Measurements from ENCODE around the gene OR10G7. TPM values are rescaled to one million over a fixed set of nuclear protein-coding genes. Genes with fewer than 3 reads are reported as not detected.

OR10G7 gene
- not detected in 2 replicates for total RNA-seq (2014; rRNA removed; shearing (Covaris generic))

DNA sequence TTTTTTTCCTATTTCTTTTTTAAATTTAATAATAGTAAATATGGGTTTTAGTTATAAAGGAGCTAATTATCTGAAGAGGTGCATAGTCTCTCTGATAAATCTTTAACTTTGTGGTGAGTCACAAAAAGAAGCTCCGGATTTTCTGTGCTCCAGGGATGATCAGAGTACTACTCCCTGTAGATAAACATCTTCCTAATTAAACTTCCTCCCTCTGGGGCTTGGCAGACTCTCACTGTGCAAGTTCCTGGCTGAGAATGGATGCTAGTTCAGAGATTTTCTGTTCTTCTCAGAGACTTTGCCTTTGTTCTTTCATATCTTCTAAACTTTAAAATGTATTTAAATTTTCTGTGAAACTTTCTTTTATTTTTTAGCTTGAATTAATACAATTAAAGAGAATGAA lies at the start of gene OR10G7:
TSS of gene OR10G7 (minus strand) at position 72 of the 400 bp plus-strand sequence. CDS start 2,324 bp downstream, outside the sequence.
- no peak for DNase-seq (ENCODE audit: low spot score)

GRCh38 chr11:124085997-124086846 lies 45.1 kb upstream of the OR10G7 start:
- DNase-seq (ENCODE audit: low spot score): no peak

GRCh38 chr11:124085583-124085982 lies 44.5 kb upstream of the OR10G7 start:
- DNase-seq (ENCODE audit: low spot score): peak; percentile 4

DNA sequence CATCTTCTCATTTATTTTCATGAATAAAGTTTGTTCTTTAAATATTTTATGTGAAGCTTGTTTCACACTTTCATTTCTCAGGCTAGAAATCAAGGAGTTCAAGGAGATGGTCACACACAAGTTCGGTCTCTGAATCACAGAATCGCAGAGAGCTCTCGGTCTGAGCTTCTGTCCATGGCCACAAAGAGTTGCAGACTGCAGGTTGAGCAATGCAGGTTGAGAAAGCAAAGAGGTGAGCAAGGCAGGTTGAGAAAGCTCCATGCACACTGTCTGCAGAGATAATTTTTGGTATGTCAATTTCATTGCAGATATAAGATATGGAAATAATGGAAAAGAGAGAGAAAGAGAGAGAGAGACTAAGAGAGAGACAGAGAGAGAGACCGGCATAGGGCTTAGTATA lies 41.2 kb upstream of the OR10G7 start:
- no peak for DNase-seq (ENCODE audit: low spot score)

- no peak for DNase-seq (ENCODE audit: low spot score)
Measured at GRCh38 chr11:124081483-124081882, 40.4 kb upstream of the OR10G7 start.

DNA sequence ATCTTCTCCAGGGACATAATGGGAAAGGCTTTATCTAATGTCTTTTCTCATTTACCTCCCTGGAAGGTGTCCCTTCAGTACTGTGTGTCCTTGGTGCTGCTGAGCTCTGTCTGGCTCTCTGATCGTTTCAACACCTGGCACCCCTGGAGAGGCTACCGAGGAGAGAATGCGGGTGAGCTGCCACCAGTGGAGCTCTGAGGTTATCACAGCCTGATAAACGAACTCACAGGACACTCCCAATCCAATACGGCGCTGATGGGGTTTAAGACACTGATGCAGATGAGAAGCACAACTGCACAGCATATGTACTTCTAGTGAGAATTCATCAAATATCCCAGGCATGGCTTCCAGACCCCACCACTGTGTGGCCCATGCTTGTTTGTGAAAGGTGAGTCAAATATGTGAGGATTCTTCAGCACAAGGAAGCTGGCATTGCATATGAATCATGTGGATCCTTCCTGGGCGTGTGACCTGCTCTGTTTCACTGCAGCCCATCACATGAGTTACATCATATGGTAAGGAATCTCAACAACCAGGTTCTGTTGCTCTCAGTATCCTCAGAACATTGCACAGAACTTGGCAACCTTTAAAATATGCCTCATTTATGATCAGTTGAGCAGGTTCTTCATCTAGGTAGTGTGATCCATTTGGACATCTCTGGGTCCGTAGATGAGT lies 39.3 kb upstream of the OR10G7 start:
- DNase-seq (ENCODE audit: low spot score): peak; percentile 4

GRCh38 chr11:124079631-124080326 lies 38.7 kb upstream of the OR10G7 start:
- DNase-seq (ENCODE audit: low spot score): no peak

- DNase-seq (ENCODE audit: low spot score): no peak
Measured at GRCh38 chr11:124078591-124078990, 37.5 kb upstream of the OR10G7 start.

- no peak for DNase-seq (ENCODE audit: low spot score)
Measured at GRCh38 chr11:124077266-124077665, 36.1 kb upstream of the OR10G7 start.

DNA sequence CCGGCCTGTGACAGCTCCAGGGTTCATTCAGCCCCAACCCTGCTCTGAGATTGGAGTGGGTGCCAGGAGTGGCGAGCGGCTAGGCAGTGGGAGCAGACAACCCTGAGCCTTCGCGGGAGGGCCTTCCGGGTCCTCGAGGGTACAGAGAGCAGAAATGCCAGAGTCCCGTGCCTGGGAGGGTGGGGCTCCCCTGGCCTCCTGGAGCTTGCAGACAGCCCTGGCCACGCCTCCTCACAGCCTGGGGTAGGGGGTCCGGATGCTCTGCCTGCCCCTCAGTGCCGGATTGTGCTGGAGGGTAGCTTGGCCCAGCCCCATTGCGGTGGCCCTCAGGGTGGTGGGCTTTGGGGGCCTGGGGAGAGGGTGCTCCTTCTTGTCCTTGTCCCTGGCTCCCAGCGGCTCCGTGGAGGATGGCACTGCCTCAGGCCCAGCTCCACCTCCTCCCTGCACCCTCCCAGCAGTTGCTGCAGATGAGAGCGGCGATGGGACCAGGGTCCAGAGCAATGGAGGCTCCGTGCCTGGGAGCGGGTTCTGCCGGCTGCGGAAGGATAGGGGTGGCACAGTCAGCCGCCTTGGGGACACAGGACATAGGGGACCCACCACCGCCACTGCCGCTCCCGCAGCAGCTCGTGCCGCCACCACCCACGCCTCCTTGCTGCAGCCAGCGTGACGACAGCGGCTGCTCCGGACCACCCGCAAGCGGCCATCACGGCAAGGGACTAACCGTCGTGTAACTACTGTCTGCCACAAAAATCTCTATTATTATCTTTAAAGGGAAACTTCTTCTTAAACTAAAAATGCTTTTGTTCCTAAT lies 34.9 kb upstream of the OR10G7 start:
- DNase-seq (ENCODE audit: low spot score): no peak

DNA sequence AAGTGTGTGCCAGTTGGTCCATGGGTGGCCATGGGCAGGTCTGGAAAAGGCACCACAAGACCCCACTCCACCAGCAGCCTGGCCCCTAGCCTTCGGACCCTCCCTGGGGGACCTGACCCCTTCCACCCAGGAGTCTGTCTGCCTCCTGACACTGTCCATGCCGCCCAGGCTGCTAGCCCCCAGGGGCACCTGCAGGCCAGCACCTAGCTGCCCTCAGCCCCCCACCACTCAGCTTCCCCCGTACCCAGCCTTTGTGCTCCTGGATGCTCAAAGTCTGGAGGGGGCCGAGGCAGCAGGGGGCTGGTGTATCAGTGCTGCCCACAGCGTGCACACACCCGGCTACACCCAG lies 34.3 kb upstream of the OR10G7 start:
- no peak for DNase-seq (ENCODE audit: low spot score)

GRCh38 chr11:124074554-124074953 lies 33.4 kb upstream of the OR10G7 start:
- DNase-seq (ENCODE audit: low spot score): no peak

- DNase-seq (ENCODE audit: low spot score): no peak
Measured at GRCh38 chr11:124072147-124072546, 31.0 kb upstream of the OR10G7 start.

DNA sequence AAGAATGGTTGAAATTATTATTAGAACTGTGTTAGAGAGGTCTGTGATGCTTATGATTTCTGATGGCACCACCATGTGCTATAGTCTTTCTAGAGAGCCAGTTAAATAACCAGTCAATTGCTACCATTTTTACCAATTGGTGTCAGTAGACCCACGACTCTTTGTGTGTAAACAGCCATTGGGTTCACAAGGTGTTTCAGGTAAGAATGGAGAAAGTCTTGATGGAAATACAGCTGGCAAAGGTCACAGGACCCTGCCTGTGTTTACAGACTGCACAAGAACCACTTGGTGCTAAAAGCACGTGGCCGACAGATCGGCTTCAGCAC lies 30.5 kb upstream of the OR10G7 start:
- no peak for DNase-seq (ENCODE audit: low spot score)

DNA sequence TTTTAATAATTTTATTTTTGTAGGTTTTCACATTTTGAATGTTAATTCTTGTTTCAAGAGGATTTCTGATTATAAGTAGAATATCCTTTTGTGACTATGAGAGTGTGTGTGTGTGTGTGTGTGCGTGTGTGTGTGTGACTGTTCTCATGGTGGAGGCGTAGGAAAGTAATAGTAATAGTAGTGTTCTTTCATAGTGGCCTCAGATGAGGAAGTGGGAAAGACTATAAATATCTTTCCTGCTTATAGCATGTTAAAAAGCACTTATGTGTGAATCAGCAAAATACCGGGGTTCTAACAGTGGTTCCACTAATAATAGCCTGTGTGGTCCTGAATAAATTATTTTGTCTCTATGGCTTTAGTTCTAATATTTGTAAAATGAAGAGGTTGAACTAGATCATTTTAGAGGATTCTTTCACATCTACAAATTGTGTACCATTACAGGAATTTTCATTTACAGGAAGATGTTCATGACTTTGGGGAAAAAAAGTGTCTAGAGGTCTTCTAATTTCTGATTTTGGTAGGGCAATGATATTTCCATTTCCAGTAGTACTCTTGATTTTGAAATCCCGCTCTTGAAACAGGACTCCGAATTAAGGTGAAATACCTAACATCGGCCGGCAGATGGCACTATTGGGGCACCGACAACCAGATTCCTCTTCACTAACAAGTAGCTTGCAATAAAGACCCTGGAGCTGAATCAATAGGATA lies 29.9 kb upstream of the OR10G7 start:
- peak; percentile 35 for DNase-seq (ENCODE audit: low spot score)

- peak; percentile 12 for DNase-seq (ENCODE audit: low spot score)
Measured at GRCh38 chr11:124069429-124070401, 28.6 kb upstream of the OR10G7 start.

DNA sequence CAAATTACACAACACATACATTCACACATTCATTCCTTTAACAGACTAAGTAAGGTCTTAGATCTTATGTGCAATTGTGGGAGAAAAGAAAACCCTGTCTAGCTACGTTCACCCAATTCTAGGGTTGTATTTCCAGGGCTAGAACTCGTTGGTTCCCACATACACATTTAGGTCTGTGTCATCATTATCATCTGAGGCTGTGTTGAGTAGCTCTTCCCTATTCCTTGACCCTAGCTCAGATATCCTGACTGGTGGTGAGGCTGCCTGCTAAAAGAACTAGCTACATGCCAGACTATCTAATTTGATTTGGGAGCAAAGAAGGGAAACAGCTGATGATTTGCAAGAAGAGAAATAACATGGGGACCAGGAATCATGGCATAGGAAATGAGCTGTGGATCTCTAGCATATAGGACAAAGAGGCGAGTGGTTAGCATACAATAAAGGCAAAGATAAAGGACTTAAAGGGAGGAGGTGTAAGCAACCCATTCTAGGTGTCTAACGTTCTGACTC lies 27.5 kb upstream of the OR10G7 start:
- no peak for DNase-seq (ENCODE audit: low spot score)

GRCh38 chr11:124052966-124053365 lies 11.8 kb upstream of the OR10G7 start:
- DNase-seq (ENCODE audit: low spot score): no peak

GRCh38 chr11:124050748-124051147 lies 9.6 kb upstream of the OR10G7 start:
- DNase-seq (ENCODE audit: low spot score): no peak

DNA sequence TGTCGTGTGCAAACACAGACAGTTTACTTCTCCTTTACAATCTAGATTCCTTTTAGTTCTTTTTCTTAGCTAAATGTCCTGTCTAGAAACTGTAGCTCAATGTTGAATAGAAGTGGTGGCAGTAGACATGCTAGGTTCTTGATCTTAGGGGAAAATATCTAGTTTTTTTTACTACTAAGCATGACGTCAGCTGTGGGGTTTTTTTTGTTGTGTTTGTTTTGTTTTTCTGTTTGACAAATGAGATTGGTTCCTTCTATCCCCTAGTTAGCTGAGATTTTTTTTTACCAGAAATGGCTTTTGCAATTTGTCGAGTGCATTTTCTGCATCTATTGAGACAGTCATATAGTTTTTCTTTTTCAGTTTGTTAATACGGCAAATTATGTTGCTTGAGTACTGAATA lies 2.3 kb upstream of the OR10G7 start:
- no peak for DNase-seq (ENCODE audit: low spot score)
